22Rv1 (cell line): ENCODE data around the gene CDC7.
A peak's percentile ranks its signal among the peaks of the same experiment; 100 is the strongest.

Experiments
- H3K27ac ChIP-seq: fragments of 450-650 bp; 2 replicates; pipeline ENCODE4 v1.5.1; 2017
- CTCF ChIP-seq: fragments of 450-650 bp; IDR thresholded peaks from 2 replicates; pipeline ENCODE4 v1.5.1; 2017; ENCODE audit warnings: mild to moderate bottlenecking
- ZFX ChIP-seq: fragments of 450-650 bp; IDR thresholded peaks from 2 replicates; pipeline ENCODE4 v1.6.1; 2017; ENCODE audit warnings: antibody characterized with exemption, borderline replicate concordance

CDC7 gene

GRCh38 chr1:91556556-91556955 is 55.9 kb downstream of the CDC7 start:
- TF ChIP-seq CTCF = no peak
- no peak for TF ChIP-seq ZFX
- H3K27ac ChIP-seq = no peak overlapping the region

GRCh38 chr1:91557039-91557690 is 56.5 kb downstream of the CDC7 start:
- no peak overlapping the region for H3K27ac ChIP-seq
- TF ChIP-seq ZFX (no peak), CTCF (no peak)

GRCh38 chr1:91557826-91558225 is 57.2 kb downstream of the CDC7 start:
- no peak for TF ChIP-seq ZFX
- TF ChIP-seq CTCF = no peak
- no peak overlapping the region for H3K27ac ChIP-seq

GRCh38 chr1:91559046-91559750 is 58.5 kb downstream of the CDC7 start:
- H3K27ac ChIP-seq = peak overlapping the region; percentile 50
- TF ChIP-seq ZFX (no peak), CTCF (no peak)

GRCh38 chr1:91559838-91560565 is 59.4 kb downstream of the CDC7 start:
- peak overlapping the region; percentile 50 for H3K27ac ChIP-seq
- no peak for TF ChIP-seq CTCF
- no peak for TF ChIP-seq ZFX

- no peak for TF ChIP-seq ZFX
- TF ChIP-seq CTCF = no peak
- no peak overlapping the region for H3K27ac ChIP-seq
These were observed 64.4 kb downstream of the CDC7 start for GRCh38 chr1:91564888-91565701.
